ENCODE data around the gene SVEP1.

- TF ChIP-seq, protein P1, sequence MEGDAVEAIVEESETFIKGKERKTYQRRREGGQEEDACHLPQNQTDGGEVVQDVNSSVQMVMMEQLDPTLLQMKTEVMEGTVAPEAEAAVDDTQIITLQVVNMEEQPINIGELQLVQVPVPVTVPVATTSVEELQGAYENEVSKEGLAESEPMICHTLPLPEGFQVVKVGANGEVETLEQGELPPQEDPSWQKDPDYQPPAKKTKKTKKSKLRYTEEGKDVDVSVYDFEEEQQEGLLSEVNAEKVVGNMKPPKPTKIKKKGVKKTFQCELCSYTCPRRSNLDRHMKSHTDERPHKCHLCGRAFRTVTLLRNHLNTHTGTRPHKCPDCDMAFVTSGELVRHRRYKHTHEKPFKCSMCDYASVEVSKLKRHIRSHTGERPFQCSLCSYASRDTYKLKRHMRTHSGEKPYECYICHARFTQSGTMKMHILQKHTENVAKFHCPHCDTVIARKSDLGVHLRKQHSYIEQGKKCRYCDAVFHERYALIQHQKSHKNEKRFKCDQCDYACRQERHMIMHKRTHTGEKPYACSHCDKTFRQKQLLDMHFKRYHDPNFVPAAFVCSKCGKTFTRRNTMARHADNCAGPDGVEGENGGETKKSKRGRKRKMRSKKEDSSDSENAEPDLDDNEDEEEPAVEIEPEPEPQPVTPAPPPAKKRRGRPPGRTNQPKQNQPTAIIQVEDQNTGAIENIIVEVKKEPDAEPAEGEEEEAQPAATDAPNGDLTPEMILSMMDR (IDR thresholded peaks at IDR 0.05; ENCODE audit: borderline replicate concordance, extremely low read depth, low read length, poor library complexity, severe bottlenecking): no peak
- TF ChIP-seq EZH2 (IDR thresholded peaks at IDR 0.05; ENCODE audit: borderline replicate concordance, low read depth, low read length, severe bottlenecking): no peak
Observed at GRCh38 chr9:110606179-110606790, 26.7 kb upstream of the SVEP1 start.
